HFFc6 (cell line): ENCODE data around the gene C9orf72. TPM values are rescaled to one million over a fixed set of nuclear protein-coding genes. Genes with fewer than 3 reads are reported as not detected.

Experiments used
- DNase-seq: peaks from one replicate; pipeline ENCODE4 v3.0.0-alpha.2; 2018
- H3K27ac Mint-ChIP-seq: 2 replicates; pipeline ENCODE4 v1.8.0; 2020; ENCODE audit warnings: mild to moderate bottlenecking, mixed read lengths
- H3K27me3 Mint-ChIP-seq: 2 replicates; pipeline ENCODE4 v1.8.0; 2021; ENCODE audit warnings: mild to moderate bottlenecking, moderate library complexity, mixed read lengths; ENCODE audit not compliant: insufficient read depth
- H3K36me3 Mint-ChIP-seq: 2 replicates; pipeline ENCODE4 v1.8.0; 2021; ENCODE audit warnings: low read depth, mixed read lengths
- H3K4me1 Mint-ChIP-seq: 2 replicates; pipeline ENCODE4 v1.8.0; 2020; ENCODE audit warnings: low read depth, mixed read lengths
- H3K4me3 Mint-ChIP-seq: 2 replicates; pipeline ENCODE4 v1.8.0; 2020; ENCODE audit warnings: mild to moderate bottlenecking, moderate library complexity, mixed read lengths
- H3K9me3 Mint-ChIP-seq: 2 replicates; pipeline ENCODE4 v1.8.0; 2020; ENCODE audit warnings: mild to moderate bottlenecking, mixed read lengths
- total RNA-seq, 6 experiments: library from RNA; stranded (reverse); fragmentation: NEBNext Ultra II Directional; extraction: Animal tissue kit (Norgen Biotek cat#: 25700); gene quantifications; 2 replicates in 1 of 6; 3 replicates in 5 of 6; pipeline ENCODE4 v1.2.3, GENCODE V29; 2021
- TF ChIP-seq, protein P1 (sequence below): fragments of 200-600 bp; sonication (generic); IDR thresholded peaks from 2 replicates; pipeline ENCODE4 v1.5.0; 2021; ENCODE audit warnings: antibody characterized with exemption, mild to moderate bottlenecking

C9orf72 gene
- total RNA-seq, 6 experiments from 2014 or later = 1.4 to 3.7 (median 2.3) TPM

DNA sequence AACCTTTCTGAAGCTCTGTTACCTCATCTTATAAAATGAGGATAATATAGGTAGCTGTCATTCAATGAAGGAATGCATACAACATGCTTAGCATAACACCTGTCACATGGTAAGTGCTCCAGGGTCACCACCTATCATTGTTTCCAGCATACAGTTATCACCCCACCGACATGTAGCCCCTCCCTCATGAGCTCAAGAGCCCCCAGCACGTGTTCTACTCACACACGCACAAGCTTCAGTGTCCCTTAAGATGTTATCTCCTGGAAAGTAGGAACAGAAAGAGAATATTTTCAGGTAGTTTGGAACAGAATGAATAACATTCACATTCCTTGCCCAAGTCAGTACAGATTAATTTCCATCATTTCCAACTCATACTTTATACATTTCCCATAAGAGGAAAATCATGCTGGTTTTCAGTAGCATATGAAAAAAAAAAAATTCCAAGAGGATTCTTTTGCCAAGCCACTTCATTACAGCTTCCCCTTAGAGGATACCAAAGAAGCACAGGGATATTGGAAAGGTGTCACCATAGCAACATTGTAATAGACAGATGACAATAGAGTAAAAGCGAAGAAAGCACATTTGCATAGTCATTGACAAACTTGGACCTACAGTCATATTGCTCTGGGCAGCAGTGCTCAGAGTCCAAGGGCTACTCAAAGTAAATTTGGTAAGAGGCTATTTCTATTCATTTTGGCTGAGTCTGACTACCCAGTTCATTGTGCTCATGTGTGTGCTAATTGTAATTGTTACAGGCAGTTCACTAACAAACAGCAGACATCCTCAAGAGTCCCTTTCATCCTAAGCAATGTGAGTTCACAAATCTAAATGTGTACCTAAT is 42.1 kb downstream of the C9orf72 start:
- DNase-seq = no peak
- Mint-ChIP-seq H3K9me3 (no peaks in the 10 kb centered on the region), H3K27ac (no peak overlapping the region), H3K27me3 (peaks cover 36% of the 10 kb centered on the region), H3K4me3 (no peak overlapping the region), H3K4me1 (peaks cover 5% of the 10 kb centered on the region; the same call in 1 of the 2 replicates), H3K36me3 (no peaks in the 10 kb centered on the region)
- TF ChIP-seq, protein P1, sequence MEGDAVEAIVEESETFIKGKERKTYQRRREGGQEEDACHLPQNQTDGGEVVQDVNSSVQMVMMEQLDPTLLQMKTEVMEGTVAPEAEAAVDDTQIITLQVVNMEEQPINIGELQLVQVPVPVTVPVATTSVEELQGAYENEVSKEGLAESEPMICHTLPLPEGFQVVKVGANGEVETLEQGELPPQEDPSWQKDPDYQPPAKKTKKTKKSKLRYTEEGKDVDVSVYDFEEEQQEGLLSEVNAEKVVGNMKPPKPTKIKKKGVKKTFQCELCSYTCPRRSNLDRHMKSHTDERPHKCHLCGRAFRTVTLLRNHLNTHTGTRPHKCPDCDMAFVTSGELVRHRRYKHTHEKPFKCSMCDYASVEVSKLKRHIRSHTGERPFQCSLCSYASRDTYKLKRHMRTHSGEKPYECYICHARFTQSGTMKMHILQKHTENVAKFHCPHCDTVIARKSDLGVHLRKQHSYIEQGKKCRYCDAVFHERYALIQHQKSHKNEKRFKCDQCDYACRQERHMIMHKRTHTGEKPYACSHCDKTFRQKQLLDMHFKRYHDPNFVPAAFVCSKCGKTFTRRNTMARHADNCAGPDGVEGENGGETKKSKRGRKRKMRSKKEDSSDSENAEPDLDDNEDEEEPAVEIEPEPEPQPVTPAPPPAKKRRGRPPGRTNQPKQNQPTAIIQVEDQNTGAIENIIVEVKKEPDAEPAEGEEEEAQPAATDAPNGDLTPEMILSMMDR = no peak

DNA sequence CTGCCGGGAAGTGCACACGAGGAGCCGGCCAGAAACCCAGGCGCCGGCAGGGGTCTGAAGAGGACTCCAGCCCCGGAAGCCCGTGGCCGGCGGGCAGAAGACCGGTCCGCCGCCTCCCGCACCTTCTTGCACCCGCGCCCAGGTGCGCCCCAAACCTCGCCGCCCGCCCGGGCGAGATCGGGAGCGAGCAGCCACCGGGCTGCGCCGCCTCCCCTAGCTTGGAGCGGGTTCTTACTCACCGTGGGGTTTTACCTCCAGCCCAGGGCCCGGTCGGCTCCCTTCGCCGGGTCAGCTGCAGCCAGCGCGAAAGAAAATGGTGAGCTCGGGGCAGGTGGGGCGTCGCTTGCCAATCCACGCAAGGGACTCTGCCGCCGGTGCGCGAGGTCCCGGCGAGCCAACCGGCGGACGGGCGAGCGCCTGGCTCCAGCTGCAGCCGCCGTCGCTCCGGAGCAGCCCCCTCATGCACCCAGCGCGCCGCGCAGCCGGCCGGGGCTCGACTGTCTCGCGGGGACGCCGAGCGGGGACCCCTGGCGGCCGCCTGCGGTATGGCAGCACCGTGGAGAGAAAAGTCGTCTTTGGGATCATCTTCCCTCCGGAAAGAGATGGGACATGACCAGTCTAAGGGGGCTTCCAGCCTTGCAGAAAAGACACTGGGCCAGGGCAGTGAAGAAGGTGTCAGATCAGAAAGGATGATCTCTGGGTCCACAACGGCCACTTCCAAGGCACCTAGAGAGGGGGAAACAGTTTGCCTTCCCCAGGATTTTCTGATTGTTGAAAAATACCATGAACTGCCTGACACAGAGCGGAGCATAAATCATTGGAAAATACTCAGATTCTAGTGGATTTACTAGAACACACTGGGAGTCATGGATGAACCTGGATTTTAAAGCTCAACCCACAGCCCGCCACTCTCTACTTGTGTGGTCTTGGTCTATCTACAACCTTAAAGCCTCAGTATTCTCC is 43.7 kb downstream of the C9orf72 start, which contains the start of gene MOB3B:
MOB3B (minus strand) TSS at position 499 of the 963 bp plus-strand sequence. CDS start 74,264 bp downstream, outside the sequence.
- Mint-ChIP-seq H3K4me1 (peaks cover 5% of the 10 kb centered on the region; the same call in 1 of the 2 replicates), H3K36me3 (no peaks in the 10 kb centered on the region), H3K27ac (no peak within 1 kb of the TSS), H3K9me3 (no peaks in the 10 kb centered on the region), H3K4me3 (peak within 1 kb of the TSS; percentile 76), H3K27me3 (peaks cover 44% of the 10 kb centered on the region)
- DNase-seq = peak; percentile 41
- TF ChIP-seq, protein P1 = peak; percentile 98

DNA sequence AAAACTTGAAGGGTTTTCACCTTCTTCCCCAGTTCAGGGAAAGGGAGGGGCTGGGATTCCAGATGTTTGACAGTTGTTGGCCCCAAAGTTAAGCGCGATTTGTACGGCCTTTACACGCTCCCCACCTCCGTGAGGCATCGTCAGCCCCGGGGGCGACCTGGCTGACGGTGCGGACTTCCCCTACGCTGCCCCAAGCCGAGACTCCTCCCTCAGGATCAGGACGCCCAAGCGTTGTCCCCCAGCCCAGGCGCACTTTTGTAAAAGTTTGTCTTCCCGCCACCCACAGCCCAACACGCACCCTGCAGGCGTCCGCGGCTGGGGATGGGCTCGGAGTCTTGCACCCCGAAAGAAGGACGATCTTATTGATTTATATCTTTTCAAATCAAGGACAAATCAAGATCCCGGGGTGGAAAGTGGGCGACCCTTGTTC is 44.4 kb downstream of the C9orf72 start:
- TF ChIP-seq, protein P1 = no peak
- peaks cover 5% of the 10 kb centered on the region; the same call in 1 of the 2 replicates for H3K4me1 Mint-ChIP-seq
- H3K36me3 Mint-ChIP-seq = no peaks in the 10 kb centered on the region
- H3K27me3 Mint-ChIP-seq = peaks cover 38% of the 10 kb centered on the region
- H3K4me3 Mint-ChIP-seq = peak overlapping the region; percentile 76
- no peak overlapping the region for H3K27ac Mint-ChIP-seq
- DNase-seq = no peak
- H3K9me3 Mint-ChIP-seq = no peaks in the 10 kb centered on the region

DNA sequence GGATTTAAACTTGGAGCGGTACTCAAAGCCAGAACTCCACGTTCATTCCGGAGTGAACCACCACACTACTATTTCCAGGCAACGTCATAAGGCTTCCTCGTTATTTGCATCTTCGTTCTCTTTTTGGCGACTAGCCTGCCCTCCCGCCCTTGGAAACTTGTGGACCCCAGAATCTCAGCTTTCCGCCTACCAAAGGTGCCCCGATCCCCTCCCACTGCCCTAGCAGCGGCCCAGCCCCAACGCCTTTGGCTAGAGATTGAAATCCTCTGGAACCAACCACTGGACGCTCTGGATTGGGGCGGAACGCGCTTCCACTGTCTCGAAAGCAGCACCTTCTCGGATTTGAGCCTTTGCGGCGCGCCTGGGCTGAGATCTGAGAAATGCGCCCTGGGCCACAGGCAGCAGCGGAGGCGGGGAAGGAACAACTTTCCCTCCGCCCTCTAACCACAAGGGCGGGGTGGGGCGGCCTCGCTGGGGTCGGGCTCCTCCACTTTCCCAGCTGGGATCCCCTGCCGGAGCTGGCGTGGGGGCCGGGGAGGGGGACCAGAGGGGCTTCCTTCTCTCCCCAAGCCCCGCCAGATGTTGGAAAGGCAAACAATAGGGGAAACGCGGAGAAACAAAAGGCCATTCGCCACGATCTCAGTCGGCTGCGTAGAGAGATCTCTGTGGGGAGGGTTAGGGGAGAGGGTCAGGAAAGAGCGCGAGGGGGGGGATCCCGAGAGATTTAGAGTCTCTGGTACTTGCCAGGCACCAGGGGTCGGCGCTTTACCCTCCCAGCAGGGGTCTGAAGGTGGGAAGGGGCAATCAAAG is 45.0 kb downstream of the C9orf72 start:
- peaks cover 36% of the 10 kb centered on the region for H3K27me3 Mint-ChIP-seq
- TF ChIP-seq, protein P1 = no peak
- no peak overlapping the region for H3K27ac Mint-ChIP-seq
- no peak for DNase-seq
- no peaks in the 10 kb centered on the region for H3K36me3 Mint-ChIP-seq
- peaks cover 5% of the 10 kb centered on the region; the same call in 1 of the 2 replicates for H3K4me1 Mint-ChIP-seq
- H3K4me3 Mint-ChIP-seq = peak overlapping the region; percentile 76
- H3K9me3 Mint-ChIP-seq = no peaks in the 10 kb centered on the region

- Mint-ChIP-seq H3K27ac (no peak overlapping the region), H3K9me3 (no peaks in the 10 kb centered on the region), H3K4me1 (peaks cover 5% of the 10 kb centered on the region; the same call in 1 of the 2 replicates), H3K36me3 (no peaks in the 10 kb centered on the region), H3K4me3 (peak overlapping the region; percentile 76; the same call in 1 of the 2 replicates), H3K27me3 (peaks cover 36% of the 10 kb centered on the region)
- no peak for DNase-seq
- TF ChIP-seq, protein P1 = no peak
Measured at GRCh38 chr9:27527702-27528075, 45.6 kb downstream of the C9orf72 start.
